HG03571 (cell line): Measurements from ENCODE around the gene RAB33A.
"Not testable (repeated sequence)": the region's sequence is repeated elsewhere in the genome, so short reads cannot be mapped to it uniquely, and the experiment has no call there.

Experiments
- ATAC-seq: cut with Tn5 transposase; IDR thresholded peaks from one replicate; pipeline ENCODE4 v1.9.1; 2021; ENCODE audit not compliant: unreplicated experiment

Gene RAB33A

GRCh38 chrX:130231184-130231583 is 59.4 kb downstream of the RAB33A start:
- ATAC-seq, result not testable (repeated sequence)
